ENCODE results near the gene PNPO.

PNPO gene

DNA sequence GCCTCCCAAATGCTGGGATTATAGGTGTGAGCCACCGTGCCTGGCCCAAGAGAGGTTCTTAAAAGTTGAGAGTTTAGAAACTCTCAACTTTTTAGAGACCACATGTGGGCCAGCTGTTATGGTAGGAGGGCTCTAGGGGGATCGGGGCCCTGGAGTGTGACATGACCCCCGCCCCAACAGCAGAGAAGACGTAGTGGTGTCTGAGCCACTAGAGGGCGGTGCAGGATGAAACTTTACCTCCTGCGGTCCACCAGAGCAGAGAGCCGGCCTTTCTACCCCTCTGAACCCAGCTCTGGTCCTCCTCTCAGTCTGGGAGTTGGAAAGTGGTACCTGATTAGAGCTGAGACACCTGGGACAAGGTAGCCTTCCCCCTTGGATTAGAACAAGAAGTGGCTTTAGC lies 37.0 kb downstream of the PNPO start:
- Histone ChIP-seq H2BK15ac (ENCODE audit: low read length) (no peak overlapping the region), H3K27me3 (ENCODE audit: control insufficient read depth in 3 of 3, insufficient read depth in 3 of 3, low read depth in 1 of 3, low read length in 3 of 3) (no peaks in the 10 kb centered on the region), H2BK12ac (ENCODE audit: low read length) (no peak overlapping the region), H3K27ac (replicated peaks; ENCODE audit: low read length) (no peak overlapping the region), H2BK5ac (ENCODE audit: low read length) (no peak overlapping the region), H3K4me3 (ENCODE audit: low read length in 2 of 2) (no peak overlapping the region), H2AFZ (ENCODE audit: low read length) (no peak overlapping the region), H4K8ac (ENCODE audit: low read depth, low read length) (no peak overlapping the region), H3K4me1 (ENCODE audit: control insufficient read depth in 2 of 2, insufficient read depth in 1 of 2, low read depth in 1 of 2, low read length in 2 of 2) (peaks cover 3 to 7% of the 10 kb centered on the region in 2 donors), H3K18ac (ENCODE audit: low read length) (peak overlapping the region; percentile 78), H3K4ac (ENCODE audit: low read length) (no peak overlapping the region), H3K14ac (ENCODE audit: low read length) (no peak overlapping the region), H3K36me3 (replicated peaks in 1 of 2; ENCODE audit: control insufficient read depth in 2 of 2, insufficient read depth in 2 of 2, low read length in 2 of 2) (peaks cover 59 to 92% of the 10 kb centered on the region in 2 donors), H2AK5ac (ENCODE audit: low read depth, low read length) (no peak overlapping the region), H3K79me1 (ENCODE audit: low read depth, low read length) (no peaks in the 10 kb centered on the region), H2BK120ac (ENCODE audit: low read depth, low read length) (no peak overlapping the region), H3K9ac (ENCODE audit: low read depth, low read length, poor library complexity) (no peak overlapping the region), H3K9me3 (replicated peaks in 1 of 2; ENCODE audit: control insufficient read depth in 2 of 2, insufficient read depth in 1 of 2, low read depth in 1 of 2, low read length in 2 of 2) (no peaks in the 10 kb centered on the region), H4K91ac (ENCODE audit: low read depth, low read length, poor library complexity) (peak overlapping the region; percentile 2), H3K4me2 (ENCODE audit: insufficient read depth, low read length, poor library complexity, severe bottlenecking) (no peak overlapping the region), H3K23ac (ENCODE audit: low read depth, low read length, poor library complexity) (no peak overlapping the region)
- no peak for DNase-seq (ENCODE audit: low spot score)
- no CpG with 5 or more reads among the region's 7 CpGs for WGBS, 2 donors (ENCODE audit: extremely low coverage in 2 of 2, insufficient read length in 2 of 2, insufficient replicate concordance in 1 of 2)

- Histone ChIP-seq H3K27me3 (ENCODE audit: control insufficient read depth in 3 of 3, insufficient read depth in 3 of 3, low read depth in 1 of 3, low read length in 3 of 3) (no peaks in the 10 kb centered on the region), H2AK5ac (ENCODE audit: low read depth, low read length) (no peak overlapping the region), H3K27ac (replicated peaks; ENCODE audit: low read length) (no peak overlapping the region), H3K4me3 (ENCODE audit: low read length in 2 of 2) (no peak overlapping the region), H3K4me1 (ENCODE audit: control insufficient read depth in 2 of 2, insufficient read depth in 1 of 2, low read depth in 1 of 2, low read length in 2 of 2) (peaks cover 3 to 8% of the 10 kb centered on the region in 2 donors), H2AFZ (ENCODE audit: low read length) (no peak overlapping the region), H3K36me3 (replicated peaks in 1 of 2; ENCODE audit: control insufficient read depth in 2 of 2, insufficient read depth in 2 of 2, low read length in 2 of 2) (peaks cover 52 to 88% of the 10 kb centered on the region in 2 donors), H4K8ac (ENCODE audit: low read depth, low read length) (no peak overlapping the region), H3K79me1 (ENCODE audit: low read depth, low read length) (no peaks in the 10 kb centered on the region), H3K18ac (ENCODE audit: low read length) (no peak overlapping the region), H3K23ac (ENCODE audit: low read depth, low read length, poor library complexity) (no peak overlapping the region), H2BK12ac (ENCODE audit: low read length) (no peak overlapping the region), H3K4ac (ENCODE audit: low read length) (no peak overlapping the region), H2BK120ac (ENCODE audit: low read depth, low read length) (no peak overlapping the region), H3K14ac (ENCODE audit: low read length) (no peak overlapping the region), H2BK5ac (ENCODE audit: low read length) (no peak overlapping the region), H4K91ac (ENCODE audit: low read depth, low read length, poor library complexity) (no peak overlapping the region), H3K9ac (ENCODE audit: low read depth, low read length, poor library complexity) (no peak overlapping the region), H3K4me2 (ENCODE audit: insufficient read depth, low read length, poor library complexity, severe bottlenecking) (no peak overlapping the region), H2BK15ac (ENCODE audit: low read length) (no peak overlapping the region), H3K9me3 (replicated peaks in 1 of 2; ENCODE audit: control insufficient read depth in 2 of 2, insufficient read depth in 1 of 2, low read depth in 1 of 2, low read length in 2 of 2) (no peaks in the 10 kb centered on the region)
- DNase-seq (ENCODE audit: low spot score): no peak
Measured at GRCh38 chr17:47980541-47980940, 39.2 kb downstream of the PNPO start.

DNA sequence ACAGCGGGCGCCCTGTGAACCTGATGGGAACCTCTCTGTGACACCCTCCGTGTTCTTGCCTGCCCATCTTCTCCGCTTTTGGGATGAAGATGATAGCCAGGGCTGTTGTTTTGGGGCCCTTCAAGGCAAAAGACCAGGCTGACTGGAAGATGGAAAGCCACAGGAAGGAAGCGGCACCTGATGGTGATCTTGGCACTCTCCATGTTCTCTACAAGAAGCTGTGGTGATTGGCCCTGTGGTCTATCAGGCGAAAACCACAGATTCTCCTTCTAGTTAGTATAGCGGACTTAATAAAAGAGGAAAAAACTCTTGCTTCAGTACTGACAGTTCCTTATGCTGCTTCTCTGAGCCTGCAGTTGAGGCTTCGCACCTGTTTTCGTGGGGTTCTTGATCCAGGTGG lies 40.1 kb downstream of the PNPO start:
- Histone ChIP-seq H4K8ac (ENCODE audit: low read depth, low read length) (no peak overlapping the region), H3K4me3 (ENCODE audit: low read length in 2 of 2) (no peak overlapping the region), H3K27me3 (ENCODE audit: control insufficient read depth in 3 of 3, insufficient read depth in 3 of 3, low read depth in 1 of 3, low read length in 3 of 3) (no peaks in the 10 kb centered on the region), H3K9me3 (replicated peaks in 1 of 2; ENCODE audit: control insufficient read depth in 2 of 2, insufficient read depth in 1 of 2, low read depth in 1 of 2, low read length in 2 of 2) (no peaks in the 10 kb centered on the region), H3K9ac (ENCODE audit: low read depth, low read length, poor library complexity) (no peak overlapping the region), H3K18ac (ENCODE audit: low read length) (no peak overlapping the region), H3K4me1 (ENCODE audit: control insufficient read depth in 2 of 2, insufficient read depth in 1 of 2, low read depth in 1 of 2, low read length in 2 of 2) (peaks cover 8 to 13% of the 10 kb centered on the region in 2 donors), H3K27ac (replicated peaks; ENCODE audit: low read length) (no peak overlapping the region), H2BK15ac (ENCODE audit: low read length) (peak overlapping the region; percentile 49), H2AFZ (ENCODE audit: low read length) (no peak overlapping the region), H4K91ac (ENCODE audit: low read depth, low read length, poor library complexity) (no peak overlapping the region), H3K14ac (ENCODE audit: low read length) (no peak overlapping the region), H3K23ac (ENCODE audit: low read depth, low read length, poor library complexity) (no peak overlapping the region), H2AK5ac (ENCODE audit: low read depth, low read length) (no peak overlapping the region), H2BK5ac (ENCODE audit: low read length) (peak overlapping the region; percentile 21), H3K4ac (ENCODE audit: low read length) (no peak overlapping the region), H3K79me1 (ENCODE audit: low read depth, low read length) (no peaks in the 10 kb centered on the region), H2BK120ac (ENCODE audit: low read depth, low read length) (no peak overlapping the region), H3K36me3 (replicated peaks in 1 of 2; ENCODE audit: control insufficient read depth in 2 of 2, insufficient read depth in 2 of 2, low read length in 2 of 2) (peaks cover 47 to 79% of the 10 kb centered on the region in 2 donors), H2BK12ac (ENCODE audit: low read length) (no peak overlapping the region), H3K4me2 (ENCODE audit: insufficient read depth, low read length, poor library complexity, severe bottlenecking) (no peak overlapping the region)
- DNase-seq (ENCODE audit: low spot score): no peak
- whole genome bisulfite sequencing, 2 donors (ENCODE audit: extremely low coverage in 2 of 2, insufficient read length in 2 of 2, insufficient replicate concordance in 1 of 2): no CpG with 5 or more reads among the region's 9 CpGs

DNA sequence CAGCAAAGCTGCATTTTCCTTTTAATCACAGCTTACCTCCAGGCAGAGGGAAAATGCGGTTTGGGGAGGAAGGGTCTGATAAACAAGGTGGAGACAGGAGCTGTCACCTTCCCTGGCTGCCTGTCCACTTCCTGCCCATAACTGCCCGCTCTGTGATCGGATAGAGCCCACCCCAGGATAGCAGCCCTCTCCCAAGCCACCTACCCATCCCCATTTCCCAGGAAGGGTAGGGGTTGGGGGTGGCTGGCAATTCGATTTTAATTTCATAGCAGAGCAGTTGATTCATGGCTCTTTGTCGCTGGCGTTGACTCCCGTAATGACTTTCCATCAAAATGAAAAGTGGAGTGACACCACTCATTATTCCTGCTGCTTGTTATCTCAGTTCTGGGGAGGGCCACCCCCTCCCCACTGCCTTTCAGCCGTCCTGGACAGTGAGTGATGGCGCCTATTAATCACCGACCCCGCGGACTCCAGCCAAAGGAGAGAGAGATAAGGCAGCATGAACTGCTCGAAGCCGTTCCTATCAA lies 40.8 kb downstream of the PNPO start:
- Histone ChIP-seq H3K4me2 (ENCODE audit: insufficient read depth, low read length, poor library complexity, severe bottlenecking) (no peak overlapping the region), H3K14ac (ENCODE audit: low read length) (no peak overlapping the region), H3K79me1 (ENCODE audit: low read depth, low read length) (no peaks in the 10 kb centered on the region), H4K91ac (ENCODE audit: low read depth, low read length, poor library complexity) (no peak overlapping the region), H2BK120ac (ENCODE audit: low read depth, low read length) (peak overlapping the region; percentile 2), H3K27me3 (ENCODE audit: control insufficient read depth in 3 of 3, insufficient read depth in 3 of 3, low read depth in 1 of 3, low read length in 3 of 3) (no peaks in the 10 kb centered on the region), H3K18ac (ENCODE audit: low read length) (no peak overlapping the region), H3K23ac (ENCODE audit: low read depth, low read length, poor library complexity) (no peak overlapping the region), H2BK15ac (ENCODE audit: low read length) (peak overlapping the region; percentile 49), H2BK12ac (ENCODE audit: low read length) (no peak overlapping the region), H3K9ac (ENCODE audit: low read depth, low read length, poor library complexity) (no peak overlapping the region), H3K27ac (replicated peaks; ENCODE audit: low read length) (no peak overlapping the region), H3K4me1 (ENCODE audit: control insufficient read depth in 2 of 2, insufficient read depth in 1 of 2, low read depth in 1 of 2, low read length in 2 of 2) (peaks cover 15 to 17% of the 10 kb centered on the region in 2 donors), H2AK5ac (ENCODE audit: low read depth, low read length) (peak overlapping the region; percentile 8), H2BK5ac (ENCODE audit: low read length) (peak overlapping the region; percentile 21), H3K9me3 (replicated peaks in 1 of 2; ENCODE audit: control insufficient read depth in 2 of 2, insufficient read depth in 1 of 2, low read depth in 1 of 2, low read length in 2 of 2) (no peaks in the 10 kb centered on the region), H2AFZ (ENCODE audit: low read length) (no peak overlapping the region), H4K8ac (ENCODE audit: low read depth, low read length) (no peak overlapping the region), H3K4ac (ENCODE audit: low read length) (no peak overlapping the region), H3K36me3 (replicated peaks in 1 of 2; ENCODE audit: control insufficient read depth in 2 of 2, insufficient read depth in 2 of 2, low read length in 2 of 2) (peaks cover 47 to 75% of the 10 kb centered on the region in 2 donors), H3K4me3 (ENCODE audit: low read length in 2 of 2) (no peak overlapping the region)
- DNase-seq (ENCODE audit: low spot score): no peak
- WGBS, 2 donors (ENCODE audit: extremely low coverage in 2 of 2, insufficient read length in 2 of 2, insufficient replicate concordance in 1 of 2): no CpG with 5 or more reads among the region's 14 CpGs

All from neuronal stem cell (in vitro differentiated cells).